Stimulated activated CD8-positive, alpha-beta memory T cell treated with anti-CD3 and anti-CD28 coated beads, Interleukin-15, amount 100 ng/mL, for 48 hours (primary cell): Measurements from ENCODE around the gene HUNK.
"Not testable (repeated sequence)": the region's sequence is repeated elsewhere in the genome, so short reads cannot be mapped to it uniquely, and the experiment has no call there.

ENCODE experiments used
- DNase-seq, 2 donors: peaks; one replicate each; pipeline ENCODE4 v3.0.0-alpha.2; 2020; ENCODE audit warnings: low read depth in 2 of 2

The HUNK gene

DNA sequence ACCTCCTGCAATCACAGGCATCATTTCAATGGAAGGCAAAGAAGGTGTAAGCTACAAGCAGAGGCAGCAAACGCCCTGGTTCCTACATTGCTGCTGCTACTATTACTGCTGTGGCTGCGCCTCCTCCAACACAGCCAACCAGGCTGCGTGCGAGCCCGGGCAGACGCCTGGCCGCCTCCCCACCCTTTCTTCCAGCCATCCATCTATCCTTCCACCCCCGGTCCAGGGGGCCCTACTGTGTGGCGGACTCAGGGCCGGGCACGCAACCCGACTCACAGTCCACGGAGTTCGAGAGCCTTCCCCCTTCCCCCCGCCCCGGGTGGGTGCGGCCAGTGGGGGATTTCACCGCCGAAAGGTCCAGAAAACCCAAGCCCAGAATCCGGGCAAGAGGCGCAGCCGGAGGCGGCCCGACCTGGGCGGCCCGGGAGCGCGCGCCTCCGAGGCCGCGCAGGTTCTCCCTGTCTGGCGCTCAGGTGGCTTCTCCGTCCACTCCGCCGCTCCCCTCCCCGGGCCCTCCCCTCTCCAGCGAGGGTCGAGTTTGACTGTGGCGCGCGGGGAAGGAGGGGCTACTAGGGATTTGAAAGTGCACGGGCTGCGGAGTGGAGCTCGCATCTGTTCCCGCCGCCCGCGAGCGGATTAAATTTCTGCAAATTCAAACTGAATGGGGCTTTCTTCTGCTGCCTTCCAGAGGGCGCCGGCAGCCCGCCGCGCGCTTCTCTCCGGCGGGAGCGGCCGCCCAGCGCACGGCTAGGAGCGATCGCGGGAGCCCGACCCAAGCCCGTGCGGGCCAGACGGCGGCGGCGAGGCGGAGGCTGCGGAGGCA is at the start of gene HUNK:
TSS of gene HUNK (plus strand) at position 569 of the 823 bp plus-strand sequence. CDS start 655 bp downstream, outside the sequence.
- DNase-seq: no peak

DNA sequence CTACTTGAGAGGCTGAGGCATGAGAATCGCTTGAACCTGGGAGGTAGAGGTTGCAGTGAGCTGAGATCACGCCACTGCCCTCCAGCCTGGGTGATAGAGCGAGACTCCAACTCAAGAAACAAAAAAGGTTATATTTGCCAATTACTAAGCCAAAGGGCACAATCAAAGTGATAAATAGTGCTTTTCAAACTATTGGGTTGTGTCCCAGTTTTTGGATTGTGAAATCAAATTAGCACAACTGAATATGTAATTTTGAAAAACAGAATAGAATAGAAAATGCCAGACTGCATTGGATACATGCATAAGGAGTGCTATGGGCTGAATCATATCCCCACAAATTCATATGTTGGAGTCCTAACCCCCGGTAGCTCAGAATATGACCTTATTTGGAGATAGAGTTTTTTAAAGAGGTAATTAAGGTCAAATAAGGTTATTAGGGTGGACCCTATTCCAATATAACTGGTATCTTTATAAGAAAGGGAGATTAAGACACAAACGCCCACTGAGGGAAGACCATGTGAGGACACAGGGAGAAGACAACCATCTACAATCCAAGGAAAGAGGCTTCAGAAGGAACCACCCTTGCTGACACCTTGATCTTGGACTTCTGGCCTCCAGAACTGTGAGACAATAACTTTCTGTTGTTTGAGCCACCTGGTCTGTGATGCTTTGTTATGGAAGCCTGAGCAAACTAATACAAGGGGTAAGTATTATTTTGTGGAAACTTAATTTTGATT is 42.9 kb upstream of the HUNK start:
- DNase-seq: no peak

GRCh38 chr21:31830701-31831100 is 42.1 kb upstream of the HUNK start:
- no peak for DNase-seq

DNA sequence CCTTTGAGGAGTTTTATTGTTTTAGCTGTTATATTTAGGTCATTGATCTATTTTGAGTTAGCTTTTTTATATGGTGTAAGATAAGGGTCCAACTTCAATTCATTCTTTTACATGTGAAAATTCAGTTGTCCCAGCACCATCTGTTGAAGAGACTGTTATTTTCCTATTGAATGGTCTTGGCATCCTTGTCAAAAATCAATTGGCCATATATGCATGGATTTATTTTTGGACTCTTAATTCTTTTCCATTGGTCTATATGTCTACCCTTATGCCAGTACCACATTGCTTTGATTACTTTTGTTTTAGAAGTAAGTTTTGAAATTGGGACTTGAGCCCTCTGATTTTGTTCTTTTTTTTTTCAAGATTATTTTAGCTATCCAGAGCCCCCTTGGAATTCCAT is 35.8 kb upstream of the HUNK start:
- DNase-seq: no peak

GRCh38 chr21:31837618-31838390 is 35.0 kb upstream of the HUNK start:
- no peak for DNase-seq

- no peak for DNase-seq
These were observed 34.0 kb upstream of the HUNK start for GRCh38 chr21:31838586-31839355.

DNA sequence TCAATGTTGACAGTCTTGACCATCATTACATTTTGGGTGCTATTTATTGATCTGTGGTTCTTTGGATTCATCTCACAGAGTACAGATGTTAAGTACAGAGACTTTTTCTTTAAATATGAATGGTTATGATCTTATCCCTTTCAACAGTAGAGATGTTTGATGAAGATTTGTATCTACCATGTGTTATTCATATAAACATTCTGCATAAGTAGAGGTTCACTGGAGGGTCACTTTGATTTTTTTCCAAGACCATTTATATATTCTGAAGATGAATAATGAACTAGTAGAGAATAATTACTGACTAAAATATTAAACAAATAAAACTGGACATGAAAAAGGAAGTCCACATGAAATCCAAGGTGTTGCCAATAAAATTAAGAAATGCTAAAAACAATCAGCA is 28.6 kb upstream of the HUNK start:
- no peak for DNase-seq

GRCh38 chr21:31845151-31845729 is 27.6 kb upstream of the HUNK start:
- DNase-seq: no peak

GRCh38 chr21:31846690-31847089 is 26.1 kb upstream of the HUNK start:
- no peak for DNase-seq

DNA sequence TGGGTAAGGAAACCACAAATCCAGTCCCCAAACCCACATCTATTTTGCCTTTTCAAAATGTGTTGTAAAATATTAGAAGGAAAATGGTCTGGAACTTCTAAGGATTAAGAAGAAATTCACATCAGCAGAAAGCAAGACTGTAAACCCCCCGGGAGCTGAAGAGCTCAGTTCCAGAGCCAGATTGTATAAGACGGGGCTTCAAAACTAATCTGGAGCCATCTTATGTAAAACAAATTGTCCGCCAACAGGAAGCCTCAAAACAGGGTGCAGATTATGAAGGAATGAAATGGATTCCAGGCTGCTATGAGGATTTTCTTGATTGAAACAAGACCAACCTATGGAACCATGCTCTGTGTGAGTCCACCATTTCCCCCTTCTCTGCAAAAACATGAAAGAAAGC is 25.1 kb upstream of the HUNK start:
- no peak for DNase-seq

DNA sequence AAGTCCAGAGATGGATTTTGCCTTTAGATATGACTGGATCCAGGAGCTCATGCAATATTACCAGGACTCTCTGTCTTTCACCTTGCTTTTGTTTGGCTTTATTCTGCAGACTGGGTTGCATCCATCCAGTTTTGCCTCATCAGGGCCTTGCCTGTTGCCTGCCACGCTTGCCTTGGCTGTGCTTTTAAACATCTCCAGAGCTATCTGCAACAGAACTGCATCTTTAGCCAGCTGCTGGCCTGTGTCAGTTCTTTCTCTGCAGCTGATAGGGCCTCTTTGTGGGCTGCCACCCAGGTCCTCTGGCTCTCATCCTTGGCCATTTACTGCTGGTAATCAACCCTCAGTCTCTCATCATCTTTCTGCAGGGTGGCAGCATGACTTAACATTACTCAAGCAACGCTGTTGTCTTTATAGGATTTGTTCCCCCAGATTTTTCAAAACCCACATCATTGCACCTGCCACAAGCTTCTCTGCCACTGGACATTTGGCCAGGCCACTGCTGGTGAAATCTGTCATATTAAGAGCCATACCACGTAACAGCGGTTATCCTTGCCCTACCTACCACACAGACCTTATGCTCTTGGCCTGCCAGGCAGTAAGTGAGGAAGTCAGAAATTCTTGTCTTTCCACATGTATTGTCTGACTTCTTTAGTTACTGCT is 24.4 kb upstream of the HUNK start:
- DNase-seq: no peak

DNA sequence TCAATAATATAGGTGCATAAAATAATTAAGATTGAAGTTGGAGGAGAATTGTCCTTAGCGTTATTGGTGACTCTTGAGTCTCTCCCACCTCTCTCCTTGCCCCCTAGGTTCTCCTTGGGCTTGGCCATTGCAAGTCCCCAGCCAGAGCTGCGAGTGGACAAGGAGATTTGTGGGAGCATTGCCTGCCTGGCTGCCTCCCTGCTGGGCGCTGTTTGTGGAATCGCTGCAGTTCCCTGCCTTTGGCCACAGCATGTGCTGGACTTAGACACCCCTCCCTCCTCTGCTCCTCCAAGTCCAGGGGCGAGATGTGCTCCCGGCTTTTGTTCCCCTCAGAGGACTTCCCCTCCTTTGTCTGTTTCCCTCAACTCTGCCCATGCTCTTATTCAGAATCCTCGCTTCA is 21.9 kb upstream of the HUNK start:
- no peak for DNase-seq

DNA sequence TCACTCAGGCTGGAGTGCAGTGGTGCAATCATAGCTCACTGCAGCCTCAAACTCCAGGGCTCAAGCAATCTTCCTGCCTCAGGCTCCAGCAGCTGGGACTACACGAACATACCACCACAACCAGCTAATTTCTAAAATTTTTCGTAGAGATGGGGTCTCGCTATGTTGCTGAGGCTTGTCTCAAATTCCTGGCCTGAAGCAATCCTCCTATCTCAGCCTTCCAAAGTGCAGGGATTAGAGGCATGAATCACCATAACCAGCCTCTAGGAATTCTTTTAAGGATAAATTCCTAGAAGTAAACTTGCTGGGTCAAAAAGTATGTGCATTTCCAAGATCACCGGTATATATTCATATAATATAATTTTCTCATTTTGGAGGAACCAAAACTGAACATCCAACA is 17.6 kb upstream of the HUNK start:
- no peak for DNase-seq

GRCh38 chr21:31857096-31857495 is 15.7 kb upstream of the HUNK start:
- DNase-seq: no peak

- DNase-seq: not testable (repeated sequence)
These were observed 15.2 kb upstream of the HUNK start for GRCh38 chr21:31857631-31858030.

GRCh38 chr21:31860851-31861250 is 12.0 kb upstream of the HUNK start:
- DNase-seq: no peak

GRCh38 chr21:31862078-31862477 is 10.7 kb upstream of the HUNK start:
- DNase-seq: no peak

- DNase-seq: no peak
These were observed 7.3 kb upstream of the HUNK start for GRCh38 chr21:31865429-31865970.

DNA sequence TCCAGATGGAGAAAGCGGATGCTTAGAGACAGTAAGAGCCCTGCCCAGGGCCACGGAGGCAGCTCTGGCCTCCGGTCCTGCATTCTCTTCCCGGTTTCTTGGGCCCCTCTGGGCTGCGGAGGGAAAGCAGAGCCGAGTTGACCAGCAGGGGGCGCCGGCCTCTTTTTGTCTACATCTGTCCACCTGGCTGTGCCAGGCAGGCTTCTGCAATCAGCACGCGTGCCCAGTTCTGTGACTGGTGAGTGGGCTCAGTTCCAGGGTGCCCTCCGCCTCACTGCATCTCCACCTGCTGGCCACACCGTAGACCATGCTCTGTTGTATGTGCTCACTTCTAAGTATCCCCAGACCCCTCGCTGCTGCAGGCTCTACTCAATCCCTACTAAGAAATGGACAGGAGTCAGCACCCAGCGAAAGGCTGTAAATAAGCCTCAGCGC is 6.7 kb upstream of the HUNK start:
- peak; percentile 53 for DNase-seq

- DNase-seq: no peak
These were observed 3.1 kb upstream of the HUNK start for GRCh38 chr21:31869750-31870149.
